Stimulated activated CD8-positive, alpha-beta memory T cell treated with anti-CD3 and anti-CD28 coated beads, Interleukin-4, amount 100 ng/mL, for 24 hours (primary cell): ENCODE results near the gene LLCFC1.

Experiments
- DNase-seq: peaks from one replicate; pipeline ENCODE4 v3.0.0-alpha.2; 2020; ENCODE audit warnings: low read depth

LLCFC1 gene

GRCh38 chr7:142910481-142910880 is 28.8 kb upstream of the LLCFC1 start:
- DNase-seq: no peak

DNA sequence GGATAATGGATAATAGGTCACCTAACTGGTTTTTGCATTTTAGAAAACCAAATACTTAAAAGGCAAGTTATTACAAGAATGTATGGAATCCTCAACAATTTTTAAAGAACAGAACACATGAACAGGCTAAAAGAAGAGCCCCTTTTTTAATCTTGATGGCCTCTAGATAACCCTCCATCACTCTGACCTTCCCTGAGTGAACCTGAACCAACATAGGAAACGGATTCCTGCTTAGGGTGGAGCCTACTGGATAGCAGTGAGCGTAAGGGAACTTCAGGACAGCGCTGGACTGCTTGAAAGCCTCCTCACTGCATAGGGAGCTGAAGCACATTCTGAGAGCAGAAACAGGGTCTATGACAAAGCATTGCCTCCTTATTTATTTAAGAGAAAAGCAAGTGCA is 26.2 kb upstream of the LLCFC1 start:
- DNase-seq: no peak

GRCh38 chr7:142913566-142913965 is 25.7 kb upstream of the LLCFC1 start:
- no peak for DNase-seq

- DNase-seq: no peak
Observed at GRCh38 chr7:142914121-142914520, 25.2 kb upstream of the LLCFC1 start.

- no peak for DNase-seq
Observed at GRCh38 chr7:142915315-142915714, 24.0 kb upstream of the LLCFC1 start.

- no peak for DNase-seq
Observed at GRCh38 chr7:142916508-142916907, 22.8 kb upstream of the LLCFC1 start.

GRCh38 chr7:142917447-142917846 is 21.8 kb upstream of the LLCFC1 start:
- DNase-seq: no peak

DNA sequence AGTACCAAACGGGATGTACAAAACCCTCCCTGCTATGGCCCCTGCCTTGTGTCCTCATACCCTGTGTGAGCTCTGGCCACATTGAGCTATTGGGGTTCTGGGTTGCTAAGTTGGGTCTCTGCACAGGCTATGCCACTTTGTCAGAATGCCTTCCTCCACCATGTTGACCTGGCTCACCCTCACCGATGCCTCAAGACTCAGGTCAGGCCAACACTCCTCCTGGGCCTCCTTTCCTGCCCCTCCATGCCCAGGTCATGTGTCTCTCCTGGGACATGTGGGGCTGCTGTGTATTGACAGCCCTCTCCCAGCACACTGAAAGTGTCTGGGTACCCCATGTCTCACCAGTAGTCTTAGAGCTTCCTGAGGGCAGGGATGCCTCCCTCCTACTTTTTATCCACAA is 20.4 kb upstream of the LLCFC1 start:
- DNase-seq: no peak

DNA sequence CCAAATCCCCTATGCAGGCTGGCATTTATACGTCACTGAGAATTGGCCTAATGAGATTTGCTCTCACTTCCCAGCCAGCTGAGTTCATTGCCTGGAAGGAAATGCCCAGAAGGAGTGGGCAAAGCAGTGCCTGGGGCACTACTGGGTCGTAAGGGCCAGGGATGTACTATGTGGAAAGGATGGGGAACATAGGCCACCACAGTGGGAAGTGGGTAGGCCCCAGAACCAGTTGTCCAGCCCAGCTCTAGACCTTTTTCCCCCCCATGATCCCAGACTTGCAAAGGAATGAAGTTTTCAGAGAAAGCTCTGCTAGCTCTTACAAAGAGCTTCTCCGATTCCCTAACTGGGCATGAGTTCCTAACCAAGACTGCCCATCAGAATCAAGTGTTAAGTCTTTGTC is 19.6 kb upstream of the LLCFC1 start:
- no peak for DNase-seq

- DNase-seq: no peak
Observed at GRCh38 chr7:142923391-142923790, 15.9 kb upstream of the LLCFC1 start.

DNA sequence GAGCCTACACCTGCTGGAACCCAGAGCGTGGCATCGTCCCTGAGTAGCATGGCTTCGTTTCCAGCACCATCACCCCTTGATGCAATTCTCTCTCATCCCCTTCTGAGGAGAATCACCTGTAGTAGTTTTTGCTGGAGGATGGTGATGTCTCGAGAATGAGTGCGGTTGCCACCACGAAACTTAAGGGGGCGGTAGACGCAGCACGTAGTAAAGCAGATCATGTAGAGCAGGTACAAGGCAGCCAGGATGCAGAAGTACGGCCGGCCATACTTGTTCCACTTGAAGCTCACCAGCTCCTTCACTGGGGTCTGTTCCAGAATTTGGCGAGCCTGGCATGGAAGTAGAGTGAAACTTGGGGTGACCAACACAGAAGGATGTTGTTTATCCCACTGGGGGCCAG is 13.9 kb upstream of the LLCFC1 start:
- no peak for DNase-seq

- DNase-seq: no peak
Observed at GRCh38 chr7:142927085-142927745, 12.1 kb upstream of the LLCFC1 start.

GRCh38 chr7:142927949-142928348 is 11.3 kb upstream of the LLCFC1 start:
- no peak for DNase-seq

- DNase-seq: no peak
Observed at GRCh38 chr7:142930126-142930730, 9.1 kb upstream of the LLCFC1 start.

GRCh38 chr7:142932386-142933091 is 6.7 kb upstream of the LLCFC1 start:
- DNase-seq: no peak

DNA sequence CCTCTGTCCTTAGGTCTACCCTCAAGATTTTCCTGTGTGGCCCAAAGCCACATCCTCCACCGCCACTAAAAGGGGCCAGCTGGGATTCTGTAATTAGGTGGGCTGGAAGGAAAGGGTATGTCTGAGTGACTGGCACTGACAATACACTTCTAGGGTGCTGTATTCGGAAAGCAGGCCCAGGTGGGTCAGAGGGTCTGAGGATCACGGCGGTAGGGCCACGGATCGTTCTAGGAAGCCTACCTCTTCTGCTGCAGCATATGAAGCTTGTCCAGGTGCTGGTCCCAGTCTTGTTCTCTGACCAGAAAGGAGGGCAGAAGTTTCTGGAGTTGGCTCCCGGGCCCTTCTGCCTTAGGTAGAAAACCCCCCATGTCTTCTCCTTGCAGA is 6.2 kb upstream of the LLCFC1 start:
- no peak for DNase-seq

- DNase-seq: no peak
Observed at GRCh38 chr7:142933624-142934023, 5.7 kb upstream of the LLCFC1 start, which contains the start of gene TRPV5. TRPV5 (minus strand) TSS chr7:142933746; CDS start chr7:142933459, 287 bp downstream.

GRCh38 chr7:142934056-142934455 is 5.2 kb upstream of the LLCFC1 start:
- no peak for DNase-seq

DNA sequence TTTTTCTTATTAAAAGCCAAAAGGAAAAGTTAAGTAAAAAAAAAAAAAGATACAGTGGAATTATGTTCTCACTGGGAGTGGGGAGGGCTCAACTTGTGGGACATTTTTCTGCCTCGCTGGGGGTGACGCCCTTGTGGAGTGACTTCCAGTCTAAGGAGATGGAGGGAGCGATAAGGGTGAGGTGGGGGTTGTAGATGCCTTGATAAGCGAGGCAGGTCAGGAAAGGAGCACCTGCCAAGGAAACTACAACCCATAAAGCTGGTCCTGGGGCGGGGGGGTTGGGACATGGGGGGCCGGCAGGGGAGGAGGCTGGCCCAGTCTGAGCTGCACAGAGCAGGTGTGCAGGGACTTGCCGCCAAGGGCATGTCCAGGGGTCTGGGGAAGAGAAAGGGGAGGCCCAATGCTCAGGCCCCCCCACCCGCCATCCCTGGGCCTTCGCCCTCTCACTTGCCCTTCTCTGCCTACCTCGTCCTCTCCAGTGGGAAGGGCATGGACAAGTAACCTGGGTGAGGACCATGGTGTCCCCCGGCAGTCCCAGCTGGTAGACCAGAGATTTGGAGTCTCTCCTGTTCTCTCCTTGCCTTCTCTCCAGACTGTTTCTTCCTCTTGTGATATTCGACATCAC is 3.2 kb upstream of the LLCFC1 start:
- DNase-seq: no peak

DNA sequence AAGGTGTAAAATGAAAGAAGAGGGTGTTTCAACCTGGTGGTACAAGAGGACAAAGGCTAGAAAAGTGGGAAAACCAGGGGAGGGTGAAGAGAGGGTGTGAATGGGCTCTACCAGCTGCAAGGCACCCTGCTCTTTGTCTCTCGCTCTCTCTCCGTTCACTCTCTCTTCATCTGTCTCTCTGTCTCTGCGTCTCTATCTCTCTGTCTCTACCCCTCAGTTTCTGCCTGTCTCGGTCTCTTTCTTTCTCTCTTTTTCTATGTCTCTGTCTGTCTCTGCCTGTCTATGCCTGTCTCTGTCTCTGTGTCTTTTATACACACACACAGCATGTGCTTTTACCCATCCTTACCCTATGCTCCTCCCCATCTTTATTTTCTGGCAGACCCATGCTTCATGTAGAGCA is 673 bp upstream of the LLCFC1 start:
- DNase-seq: no peak

GRCh38 chr7:142940966-142941535 is 1.8 kb downstream of the LLCFC1 start:
- no peak for DNase-seq

- no peak for DNase-seq
Observed at GRCh38 chr7:142941541-142941940, 2.3 kb downstream of the LLCFC1 start.

GRCh38 chr7:142942746-142943145 is 3.5 kb downstream of the LLCFC1 start:
- no peak for DNase-seq
